Endometrial microvascular endothelial cells (primary cell): ENCODE data around the gene WHRN. TPM values are rescaled to one million over a fixed set of nuclear protein-coding genes. Genes with fewer than 3 reads are reported as not detected.

ENCODE experiments used
- in situ Hi-C: cut with HindIII; loops from 2 replicates; pipeline ENCODE4 v1.10.0; 2017; ENCODE audit warnings: low sequenced_read_pairs, low pct_unique_long_range_greater_than_20kb; ENCODE audit errors: inconsistent ontology term
- total RNA-seq: library from RNA; depleted of rRNA; stranded (reverse); fragments of >200 nt; gene quantifications from one replicate; pipeline ENCODE4 v1.2.3, GENCODE V29; 2015; ENCODE audit errors: inconsistent ontology term

The WHRN gene
- total RNA-seq, 1 donor from 2014 or later = not detected

DNA sequence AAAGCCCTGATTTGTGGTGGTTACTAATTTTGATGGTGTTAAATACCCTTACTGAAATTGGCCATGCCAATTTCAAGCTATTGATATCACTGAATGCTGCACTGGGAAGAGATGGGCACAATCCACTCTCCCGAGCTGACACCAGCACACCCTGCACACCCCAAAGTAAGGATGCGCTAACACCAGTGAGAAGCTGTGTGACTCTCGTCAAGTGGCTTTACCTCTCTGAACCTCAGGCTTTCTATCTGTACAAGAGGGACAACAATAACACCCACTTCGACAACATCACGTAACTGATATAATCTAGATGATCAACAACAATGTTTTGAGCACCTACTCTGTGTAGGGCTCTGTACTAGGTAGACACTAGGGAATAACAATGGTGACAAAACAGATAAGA, 109.5 kb downstream of the WHRN start:
- in situ Hi-C loops = no loop called here

DNA sequence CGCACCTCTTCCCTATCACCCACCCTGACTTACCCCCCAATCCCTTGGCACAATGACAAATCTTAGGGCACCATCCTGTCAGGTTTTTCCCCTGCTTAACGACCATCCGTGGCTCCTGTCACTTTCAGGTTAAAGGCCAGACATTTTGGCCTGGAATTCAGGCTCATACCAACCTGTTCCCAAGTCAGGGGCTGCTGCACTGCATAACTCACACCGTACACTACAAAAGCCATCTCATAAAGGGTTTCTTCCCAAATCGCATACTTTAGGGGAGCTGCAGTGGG, 110.0 kb downstream of the WHRN start:
- in situ Hi-C loops = no loop called here

DNA sequence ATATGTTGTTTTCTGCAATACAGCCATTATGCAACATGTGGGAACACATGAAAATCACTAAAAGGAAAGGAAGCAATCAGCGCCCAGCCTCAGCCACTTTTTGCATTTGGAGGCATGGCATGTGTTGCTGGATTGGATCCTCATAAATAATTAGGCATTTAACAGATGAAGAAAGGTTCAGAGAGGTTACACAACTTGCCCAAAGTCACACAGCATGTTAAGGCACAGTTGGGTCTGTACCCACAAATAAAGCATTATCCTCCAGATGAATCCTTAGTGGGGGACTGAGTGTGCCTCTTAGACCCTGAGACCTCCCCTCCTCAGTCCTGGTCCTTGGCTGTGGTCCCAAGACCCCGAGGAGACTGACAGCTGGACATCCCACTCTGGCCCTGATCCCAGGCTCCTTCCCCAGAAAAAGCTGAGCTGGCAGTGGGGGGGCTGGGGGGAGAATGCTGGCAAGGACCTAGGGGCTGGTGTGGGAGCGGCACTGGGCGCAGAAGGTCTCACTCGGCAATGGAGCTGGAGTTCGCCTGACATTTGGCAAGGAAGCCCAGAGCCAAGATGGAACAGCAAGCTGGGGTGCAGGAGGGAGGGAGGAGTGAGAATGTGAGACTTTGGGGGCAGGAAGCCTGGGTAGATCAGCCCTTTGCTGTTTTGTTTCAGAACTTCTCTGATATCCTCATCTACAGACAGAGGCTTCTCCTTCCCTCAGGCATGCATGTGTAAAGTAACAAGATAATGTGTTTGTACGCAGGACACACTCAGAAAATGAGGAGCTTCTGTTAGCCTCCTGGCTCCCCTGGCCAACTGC, 110.5 kb downstream of the WHRN start:
- in situ Hi-C loops = no loop called here

DNA sequence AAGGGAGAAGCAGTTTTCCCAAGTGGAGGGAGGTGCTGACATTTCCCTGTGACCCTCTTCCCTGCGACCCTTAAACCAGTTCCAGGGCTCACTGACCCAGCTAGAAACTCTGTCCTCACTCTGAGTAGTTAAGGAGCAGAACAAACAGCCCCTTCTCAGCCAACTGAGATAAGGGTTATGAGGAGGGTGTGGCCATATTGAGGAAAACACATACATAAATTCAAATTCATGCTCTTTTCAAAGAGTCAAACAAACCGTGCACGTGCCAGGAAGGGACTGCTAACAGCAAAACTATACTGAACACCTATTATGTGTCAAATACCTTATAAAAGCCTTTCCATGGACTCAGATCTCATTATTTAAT, 112.5 kb downstream of the WHRN start:
- in situ Hi-C loops = no loop called here

DNA sequence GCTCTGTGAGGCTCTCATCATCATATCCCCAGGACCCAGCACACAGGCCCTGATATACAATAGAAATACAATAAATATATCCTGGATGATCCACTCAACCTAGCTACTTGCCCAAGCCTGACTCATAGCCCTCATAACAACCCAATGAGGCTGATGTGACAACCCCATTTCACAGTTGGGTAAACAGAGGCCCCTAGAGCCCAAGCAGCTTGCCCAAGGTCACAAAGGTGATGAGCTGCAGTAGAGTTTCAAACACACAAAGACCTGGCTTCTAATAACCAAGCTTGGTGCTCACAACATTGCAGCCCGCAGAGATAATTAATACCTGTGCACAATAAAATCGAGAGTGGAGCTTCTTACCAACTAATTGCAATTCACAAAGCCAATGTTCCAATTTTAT, 114.3 kb downstream of the WHRN start:
- in situ Hi-C loops = no loop called here

DNA sequence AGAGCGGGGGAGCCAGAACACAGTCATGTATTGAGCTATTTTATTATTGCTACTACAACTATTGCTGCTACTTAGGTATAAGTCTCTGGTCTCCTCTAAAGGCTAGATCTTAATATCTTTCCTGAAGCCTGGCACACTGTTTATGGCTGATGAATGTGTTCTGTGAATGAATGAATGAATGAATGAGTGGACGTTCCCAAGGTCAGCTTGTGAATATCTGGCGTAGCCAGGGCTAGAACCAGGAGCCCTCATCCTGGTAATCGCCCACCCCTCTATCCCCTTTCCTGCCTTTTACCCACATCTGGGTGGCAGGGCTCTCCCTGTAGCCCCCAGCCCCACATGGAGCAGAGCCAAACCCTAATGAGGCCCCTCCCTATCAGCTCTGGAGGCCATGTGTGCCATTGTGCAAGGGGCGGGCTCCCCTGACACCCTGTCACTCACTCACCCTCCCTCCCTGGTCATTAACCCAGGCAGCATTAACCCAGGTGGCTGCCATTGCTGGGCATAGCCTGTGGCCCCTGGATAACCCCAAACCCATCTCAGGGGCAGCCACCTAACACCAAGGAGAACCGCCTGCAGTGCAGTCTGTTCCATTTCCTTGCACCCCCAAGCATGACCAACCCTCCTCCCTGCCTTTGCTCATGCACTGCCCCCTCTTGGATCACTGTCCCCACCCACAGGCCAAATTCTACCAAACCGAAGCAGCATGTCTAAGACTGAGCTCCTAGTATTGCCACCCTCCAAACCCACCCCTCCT, 115.5 kb downstream of the WHRN start:
- in situ Hi-C loops = no loop called here

DNA sequence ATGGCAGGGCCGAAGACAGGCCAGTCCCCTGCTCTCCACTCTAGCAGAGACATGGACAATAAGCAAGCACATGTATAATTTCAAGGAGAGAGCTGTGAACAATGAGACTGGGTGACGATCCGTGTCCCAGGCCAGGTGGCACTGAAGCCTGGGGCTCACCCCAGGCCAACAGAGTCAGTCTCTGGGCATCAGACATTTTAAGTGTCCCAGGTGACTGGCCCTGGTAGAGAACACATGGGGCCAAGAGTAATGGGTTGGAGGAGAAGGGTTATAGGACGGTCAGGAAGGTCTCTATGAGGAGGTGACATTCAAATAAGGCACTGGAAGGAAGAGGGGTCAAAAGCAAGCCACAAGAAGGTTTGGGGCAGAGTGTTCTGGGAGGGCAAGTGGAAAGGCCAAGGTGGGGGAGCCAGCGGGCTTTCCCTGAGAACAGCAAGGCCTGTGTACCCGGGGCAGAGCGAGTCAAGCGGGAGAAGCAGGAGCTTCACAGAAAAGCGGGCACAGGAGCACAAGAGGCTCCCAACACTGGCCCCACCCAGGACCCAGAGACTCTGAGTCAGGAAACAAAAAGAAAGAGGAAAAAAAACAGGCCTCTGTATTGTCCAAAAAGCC, 116.4 kb downstream of the WHRN start:
- in situ Hi-C loops = no loop called here

DNA sequence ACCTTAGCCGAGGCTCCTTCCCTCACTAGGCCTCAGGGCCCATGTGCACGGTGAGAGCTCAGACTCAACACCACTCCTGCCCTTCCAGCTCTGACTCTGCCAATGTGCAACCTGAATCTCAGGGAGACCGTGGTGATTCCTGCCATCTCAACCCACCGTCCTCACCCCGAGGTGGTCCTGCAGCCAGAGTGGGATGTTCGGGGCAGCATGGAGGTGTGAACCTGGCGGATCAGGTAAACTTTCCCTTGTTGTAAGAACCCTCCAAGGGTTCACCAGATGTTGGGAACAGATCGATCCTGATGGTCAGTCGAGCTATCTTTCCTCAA, 117.0 kb downstream of the WHRN start:
- in situ Hi-C loops = no loop called here

DNA sequence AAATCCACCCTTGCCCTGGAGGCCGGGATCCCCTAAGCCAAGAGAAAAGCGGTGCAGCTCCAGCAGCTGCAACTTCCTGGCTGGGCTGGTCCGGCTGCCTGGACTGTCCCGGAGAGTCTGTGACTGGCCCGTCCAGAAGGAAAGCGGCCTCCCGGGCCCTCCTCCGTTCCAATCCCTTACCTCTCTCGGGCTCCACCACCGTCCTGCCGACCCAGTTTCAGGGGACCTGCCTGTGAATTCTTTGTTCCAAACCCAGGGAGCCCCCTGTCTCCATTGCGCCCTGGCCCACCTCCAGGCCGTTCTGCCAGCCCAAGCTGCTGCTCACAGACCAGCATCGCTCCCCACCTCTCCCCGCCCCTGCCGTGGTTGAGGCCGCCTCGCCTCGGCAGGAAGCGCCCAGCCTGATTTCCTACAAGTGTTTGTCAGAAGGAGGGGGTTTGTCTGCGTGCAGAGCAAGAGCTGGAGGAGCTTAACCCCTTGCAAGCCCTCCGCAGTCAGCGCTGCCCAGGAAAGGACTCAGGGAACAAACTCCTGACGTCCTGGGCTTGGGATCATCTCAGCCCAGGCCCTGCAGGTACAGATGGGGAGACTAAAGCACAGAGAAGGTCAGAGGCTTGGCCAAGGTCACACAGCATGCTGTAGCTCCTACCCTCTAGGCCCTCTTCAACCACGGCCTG, 117.5 kb downstream of the WHRN start, which contains the start of gene AKNA:
AKNA (minus strand) TSS at position 303 of the 677 bp plus-strand sequence. CDS start 6,649 bp downstream, outside the sequence.
- in situ Hi-C loops = no loop called here

DNA sequence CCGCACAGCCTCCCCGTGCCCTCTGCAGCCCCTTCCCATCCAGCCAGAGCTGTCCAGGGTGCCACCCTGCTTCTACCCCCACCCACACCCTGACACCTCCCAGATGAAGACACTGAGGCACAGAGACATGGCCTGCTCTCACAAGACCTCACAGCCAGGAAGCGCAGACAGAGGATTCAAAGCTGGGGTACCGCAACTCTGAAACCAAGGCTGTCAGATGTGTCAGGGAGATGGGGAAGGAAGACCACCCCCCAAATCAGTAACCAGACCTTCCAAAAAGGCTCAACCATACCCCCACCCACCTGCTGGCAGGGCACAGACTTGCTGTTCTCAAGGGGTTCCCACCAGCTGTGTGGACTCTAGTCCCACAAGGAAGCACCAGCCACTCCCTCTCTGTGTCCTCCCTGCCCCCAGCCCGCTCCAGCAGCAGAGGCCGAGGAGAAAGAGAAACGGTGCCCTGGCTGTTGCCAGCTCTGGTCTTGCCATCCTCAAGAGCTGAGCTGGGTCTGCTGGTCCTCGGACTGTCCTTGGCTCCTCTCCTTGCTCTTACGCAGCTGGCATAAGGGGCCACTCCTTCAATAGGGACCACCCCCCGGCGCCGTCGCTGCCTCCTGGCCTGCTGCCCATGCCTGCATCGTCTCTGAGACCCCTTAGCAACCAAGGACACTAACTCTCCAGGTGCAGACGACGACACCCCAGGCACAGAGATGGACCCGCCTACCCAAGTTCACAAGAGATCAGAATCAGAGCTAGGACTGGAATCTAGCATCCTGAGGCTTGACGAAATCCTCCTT, 118.2 kb downstream of the WHRN start:
- in situ Hi-C loops = no loop called here

DNA sequence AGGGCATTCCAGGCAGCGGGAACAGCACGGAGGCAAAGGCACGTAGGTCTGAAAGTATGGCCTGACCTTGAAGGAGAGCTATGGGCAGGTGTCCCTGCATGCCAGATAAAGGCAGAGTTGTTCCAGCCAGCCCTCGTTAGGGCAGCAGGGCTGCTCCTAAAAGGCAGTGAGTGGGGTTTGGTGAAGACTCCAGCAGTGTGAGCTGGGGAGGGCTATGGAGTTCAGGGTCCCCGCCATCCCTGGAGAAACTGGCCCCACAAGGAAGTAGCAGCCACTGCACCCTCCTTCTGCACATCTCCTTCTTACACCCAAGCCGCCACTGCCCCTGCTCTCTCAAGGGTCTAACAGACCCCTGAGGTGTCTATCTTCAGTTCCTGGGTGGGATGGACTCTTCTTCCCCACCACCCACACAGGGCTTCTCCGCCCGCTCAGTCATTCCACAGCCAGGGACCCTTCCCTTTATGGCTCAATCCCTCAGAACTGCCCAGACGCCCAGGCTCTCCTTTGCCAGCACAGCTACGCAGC, 118.8 kb downstream of the WHRN start:
- in situ Hi-C loops = no loop called here

DNA sequence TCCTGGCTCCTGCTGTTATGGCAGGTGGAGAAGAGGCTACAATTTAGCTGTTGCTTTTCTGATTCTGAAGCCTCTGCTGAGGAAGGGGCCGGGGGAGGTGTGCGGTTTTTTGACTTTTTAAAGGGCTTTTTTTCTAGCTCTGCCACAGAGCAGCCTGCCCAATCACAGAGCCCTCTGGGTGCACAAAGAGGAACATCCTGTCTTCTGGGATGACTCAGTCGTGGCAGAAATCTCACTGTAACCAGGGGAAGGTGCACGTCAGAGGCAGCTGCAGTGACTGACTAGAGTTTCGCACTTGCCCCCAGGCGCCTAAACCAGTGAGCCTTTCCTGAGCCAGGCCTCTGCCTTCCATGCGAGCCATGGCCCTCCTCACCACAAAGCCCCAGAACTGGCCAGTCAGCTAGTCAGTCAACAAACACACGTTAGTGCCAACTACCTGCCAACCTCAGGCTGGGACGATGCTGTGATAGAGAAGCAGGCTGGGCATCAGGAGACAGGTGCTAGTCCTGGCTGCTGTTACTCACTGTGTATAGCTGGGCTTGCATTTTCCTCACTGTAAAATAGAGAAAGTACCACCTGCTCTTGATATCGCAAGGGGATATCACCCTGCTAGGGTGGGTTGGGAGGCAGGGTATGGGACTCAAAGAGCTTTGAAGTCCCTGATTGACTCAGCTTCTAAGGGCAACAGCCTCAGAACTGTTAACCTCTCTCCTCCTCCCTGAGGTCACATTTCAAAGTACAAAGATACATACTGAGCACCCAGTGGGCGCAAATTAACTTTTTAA, 119.7 kb downstream of the WHRN start:
- in situ Hi-C loops = no loop called here

DNA sequence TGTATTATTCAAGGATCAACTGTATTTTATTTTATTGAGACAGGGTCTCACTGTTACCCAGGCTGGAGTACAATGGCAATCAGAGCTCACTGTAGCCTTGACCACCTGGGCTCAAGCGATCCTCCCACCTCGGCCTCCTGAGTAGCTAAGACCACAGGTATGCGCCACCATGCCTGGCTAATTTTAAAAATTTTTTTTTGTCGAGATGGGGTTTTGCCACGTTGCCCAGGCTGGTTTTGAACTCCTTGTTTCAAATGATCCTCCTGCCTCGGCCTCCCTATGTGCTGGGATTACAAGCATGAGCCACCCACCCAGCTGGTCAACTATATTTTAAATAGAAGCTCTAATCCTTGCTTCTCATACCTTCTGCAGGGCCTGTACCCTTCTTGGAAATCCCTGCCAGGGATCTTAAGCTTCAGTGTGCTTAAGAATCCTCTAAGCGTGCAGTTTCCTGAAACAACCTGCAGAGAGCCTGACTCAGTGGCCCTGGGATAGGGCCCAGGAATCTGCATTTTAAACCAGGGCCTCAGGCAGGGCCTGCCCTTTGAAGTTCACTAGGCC, 120.4 kb downstream of the WHRN start:
- in situ Hi-C loops = no loop called here

DNA sequence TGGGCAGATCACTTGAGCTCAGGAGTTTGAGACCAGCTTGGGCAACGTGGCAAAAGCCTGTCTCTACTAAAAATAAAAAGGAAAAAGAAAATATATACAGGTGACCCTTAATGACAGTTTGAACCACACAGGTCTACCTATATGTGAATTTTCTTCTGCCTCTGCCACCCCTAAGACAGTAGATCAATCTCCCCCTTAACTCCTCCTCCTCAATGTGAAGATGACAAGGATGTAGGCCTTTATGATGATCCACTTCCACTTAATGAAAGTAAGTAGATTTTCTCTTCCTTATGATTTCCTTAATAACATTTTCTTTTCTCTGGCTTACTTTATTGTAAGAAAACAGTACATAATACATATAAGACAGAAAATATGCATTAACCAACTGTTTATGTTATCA, 120.9 kb downstream of the WHRN start:
- in situ Hi-C loops = no loop called here

DNA sequence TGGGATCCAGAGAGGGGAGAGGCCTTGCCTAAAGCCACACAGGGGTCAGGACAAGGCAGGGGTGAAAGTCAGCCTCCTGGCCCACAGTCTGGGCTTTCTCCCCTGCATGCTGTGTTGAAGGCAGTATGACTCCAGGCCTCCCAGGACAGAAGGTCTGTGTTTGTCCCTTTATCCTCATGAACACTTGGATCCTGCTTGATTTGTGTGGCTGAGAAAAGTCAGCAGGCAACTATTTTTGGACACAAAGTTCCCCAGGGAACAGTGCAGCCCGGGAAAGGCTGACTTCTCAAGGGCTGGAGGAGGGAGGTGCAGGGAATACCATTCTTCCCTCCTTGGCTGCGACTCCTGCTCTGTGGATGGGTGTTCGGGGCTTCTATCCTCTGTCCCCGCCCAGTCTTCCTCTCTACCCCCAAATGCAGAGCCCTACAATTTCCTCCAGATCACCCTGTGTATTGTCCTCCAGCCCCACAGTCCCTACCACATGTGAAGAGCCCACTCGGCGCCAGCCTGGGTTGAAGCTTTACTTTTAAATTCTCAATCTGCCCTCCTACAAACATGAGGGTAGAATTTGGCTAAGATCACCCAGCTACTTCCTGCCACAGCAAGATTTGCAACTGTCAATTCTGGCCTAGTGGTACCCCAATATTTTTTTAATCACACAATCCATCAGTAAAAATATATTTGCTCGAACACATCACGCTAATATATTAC, 121.6 kb downstream of the WHRN start:
- in situ Hi-C loops = no loop called here

DNA sequence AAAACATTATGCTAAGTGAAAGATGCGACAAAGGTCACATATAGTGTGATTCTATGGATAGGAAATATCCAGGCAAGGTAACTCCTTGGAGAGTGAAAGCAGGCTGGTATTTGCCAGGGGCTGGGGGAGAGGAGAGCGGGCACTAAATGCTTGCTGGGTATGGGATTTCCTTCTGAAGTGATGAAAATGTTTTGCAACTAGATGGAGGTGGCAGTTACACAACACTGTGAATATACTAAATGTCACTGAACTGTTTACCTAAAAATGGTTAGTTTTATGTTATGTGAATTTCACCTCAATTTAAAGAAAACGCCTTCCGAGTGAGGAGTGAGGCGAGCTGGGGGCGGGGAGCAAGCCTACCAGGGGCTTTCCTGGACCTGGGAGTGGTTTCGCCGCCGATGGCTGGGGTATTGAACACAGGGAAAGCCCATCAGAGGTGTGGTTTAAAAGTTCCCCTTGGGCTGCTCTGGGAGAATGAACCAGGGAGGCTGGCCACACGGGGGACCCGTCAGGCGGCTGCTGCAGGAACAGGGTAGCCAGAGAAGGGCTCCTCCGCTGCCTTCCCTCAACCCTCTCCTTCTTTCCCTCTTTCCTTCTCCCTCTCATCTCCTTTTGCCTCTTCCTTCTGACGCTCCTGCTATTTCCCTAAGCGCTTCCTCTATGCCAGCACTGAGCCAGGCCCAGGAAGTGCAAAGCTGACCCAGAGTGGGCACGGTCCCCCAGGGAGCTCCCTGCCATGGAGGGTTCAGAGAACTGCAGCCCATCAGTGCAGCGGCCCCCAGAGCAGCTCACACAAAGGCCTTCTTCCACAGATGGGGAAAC, 122.4 kb downstream of the WHRN start:
- in situ Hi-C loops = no loop called here
